HG02840 (cell line): ENCODE results near the gene PSD2.

ENCODE experiments used
- ATAC-seq: cut with Tn5 transposase; IDR thresholded peaks from one replicate; pipeline ENCODE4 v1.9.1; 2021; ENCODE audit warnings: mild to moderate bottlenecking, moderate library complexity, moderate number of reproducible peaks; ENCODE audit not compliant: unreplicated experiment, low FRiP score

PSD2 gene

GRCh38 chr5:139795074-139796001 lies at the start of gene PSD2:
TSS of gene PSD2 (plus strand) at chr5:139795808. CDS start at chr5:139809441, 13,633 bp downstream.
- no peak for ATAC-seq

- no peak for ATAC-seq
These were observed 48.7 kb upstream of the PSD2 start for GRCh38 chr5:139746691-139747582.

GRCh38 chr5:139747583-139748504 lies 47.8 kb upstream of the PSD2 start:
- no peak for ATAC-seq

- ATAC-seq, result no peak
These were observed 47.1 kb upstream of the PSD2 start for GRCh38 chr5:139748505-139748826.

- no peak for ATAC-seq
These were observed 46.4 kb upstream of the PSD2 start for GRCh38 chr5:139749242-139749641.

- ATAC-seq, result no peak
These were observed 44.4 kb upstream of the PSD2 start for GRCh38 chr5:139751236-139751635.

GRCh38 chr5:139752506-139753473 lies 42.8 kb upstream of the PSD2 start:
- ATAC-seq, result no peak

- no peak for ATAC-seq
These were observed 39.5 kb upstream of the PSD2 start for GRCh38 chr5:139755892-139756671.

- ATAC-seq, result no peak
These were observed 38.6 kb upstream of the PSD2 start for GRCh38 chr5:139756971-139757370.

GRCh38 chr5:139757727-139758509 lies 37.7 kb upstream of the PSD2 start:
- no peak for ATAC-seq

GRCh38 chr5:139758510-139759075 lies 37.0 kb upstream of the PSD2 start:
- ATAC-seq, result no peak

GRCh38 chr5:139759219-139759721 lies 36.3 kb upstream of the PSD2 start:
- no peak for ATAC-seq

- ATAC-seq, result no peak
These were observed 35.2 kb upstream of the PSD2 start for GRCh38 chr5:139760066-139761056.

GRCh38 chr5:139761057-139761450 lies 34.6 kb upstream of the PSD2 start:
- no peak for ATAC-seq

- ATAC-seq, result no peak
These were observed 34.1 kb upstream of the PSD2 start for GRCh38 chr5:139761501-139761900.

- ATAC-seq, result no peak
These were observed 32.9 kb upstream of the PSD2 start for GRCh38 chr5:139762615-139763170.
